Neural progenitor cell (in vitro differentiated cells): ENCODE results near the gene FAM20A. TPM values are rescaled to one million over a fixed set of nuclear protein-coding genes. Genes with fewer than 3 reads are reported as not detected.

Experiments used
- DNase-seq: peaks from one replicate; pipeline ENCODE4 v3.0.0-alpha.2; 2016; ENCODE audit warnings: low spot score
- H2AFZ ChIP-seq: fragments of 200-600 bp; sonication (generic); replicated peaks from 2 replicates; pipeline ENCODE4 v1.6.1; 2016; ENCODE audit warnings: antibody characterized with exemption
- H3F3A ChIP-seq: fragments of 200-600 bp; sonication (generic); 2 replicates; pipeline ENCODE4 v1.6.1; 2016; ENCODE audit warnings: antibody characterized with exemption, low read depth
- H3K27ac ChIP-seq: fragments of 200-600 bp; sonication (generic); 2 replicates; pipeline ENCODE4 v1.5.1; 2016; ENCODE audit warnings: mild to moderate bottlenecking
- H3K27me3 ChIP-seq: fragments of 200-600 bp; sonication (generic); 2 replicates; pipeline ENCODE4 v1.6.1; 2016; ENCODE audit warnings: mild to moderate bottlenecking, moderate library complexity
- H3K36me3 ChIP-seq: fragments of 200-600 bp; sonication (generic); 2 replicates; pipeline ENCODE4 v1.5.1; 2016
- H3K4me1 ChIP-seq: fragments of 200-600 bp; sonication (generic); 2 replicates; pipeline ENCODE4 v1.6.1; 2016; ENCODE audit warnings: mixed run types
- H3K4me2 ChIP-seq: fragments of 200-600 bp; sonication (generic); 2 replicates; pipeline ENCODE4 v1.6.1; 2016
- H3K4me3 ChIP-seq: fragments of 200-600 bp; sonication (generic); 2 replicates; pipeline ENCODE4 v1.5.1; 2016
- H3K79me2 ChIP-seq: fragments of 200-600 bp; sonication (generic); 2 replicates; pipeline ENCODE4 v1.6.1; 2016; ENCODE audit warnings: low read depth
- H3K9ac ChIP-seq: fragments of 200-600 bp; sonication (generic); 2 replicates; pipeline ENCODE4 v1.6.1; 2016
- H3K9me3 ChIP-seq: fragments of 200-600 bp; sonication (generic); 2 replicates; pipeline ENCODE4 v1.5.1; 2016; ENCODE audit warnings: low read depth
- H4K20me1 ChIP-seq: fragments of 200-600 bp; sonication (generic); 2 replicates; pipeline ENCODE4 v1.6.1; 2016; ENCODE audit warnings: low read depth
- H3K27ac Mint-ChIP-seq: 3 replicates; pipeline ENCODE4 v1.8.0; 2021; ENCODE audit warnings: mixed read lengths
- H3K27me3 Mint-ChIP-seq: 2 replicates; pipeline ENCODE4 v1.8.0; 2022; ENCODE audit warnings: low read depth, mild to moderate bottlenecking, inconsistent platforms, moderate library complexity, mixed read lengths; ENCODE audit not compliant: insufficient read depth
- H3K36me3 Mint-ChIP-seq: 3 replicates; pipeline ENCODE4 v1.8.0; 2021; ENCODE audit warnings: mixed read lengths
- H3K4me1 Mint-ChIP-seq: 3 replicates; pipeline ENCODE4 v1.8.0; 2021; ENCODE audit warnings: mixed read lengths
- H3K4me3 Mint-ChIP-seq: 3 replicates; pipeline ENCODE4 v1.8.0; 2021; ENCODE audit warnings: mild to moderate bottlenecking, moderate library complexity, mixed read lengths
- H3K9me3 Mint-ChIP-seq: 3 replicates; pipeline ENCODE4 v1.8.0; 2020; ENCODE audit warnings: mixed read lengths
- CTCF ChIP-seq: fragments of 200-600 bp; sonication (generic); IDR thresholded peaks from 2 replicates; pipeline ENCODE4 v1.5.1; 2017; ENCODE audit warnings: antibody characterized with exemption, mild to moderate bottlenecking
- EZH2 ChIP-seq: fragments of 200-600 bp; sonication (generic); IDR thresholded peaks from 2 replicates; pipeline ENCODE4 v1.6.1; 2017; ENCODE audit warnings: antibody characterized with exemption, mild to moderate bottlenecking, moderate library complexity
- EZH2phosphoT487 ChIP-seq: fragments of 200-600 bp; sonication (generic); IDR thresholded peaks from 2 replicates; pipeline ENCODE4 v1.6.1; 2017; ENCODE audit warnings: antibody characterized with exemption
- total RNA-seq: library from RNA; depleted of rRNA; stranded (reverse); fragments of >200 nt; gene quantifications from 2 replicates; pipeline ENCODE4 v1.2.3, GENCODE V29; 2015; ENCODE audit warnings: low replicate concordance

The FAM20A gene
- total RNA-seq, 1 donor from 2014 or later = 0.41 TPM

- TF ChIP-seq EZH2phosphoT487 (no peak), CTCF (no peak), EZH2 (no peak)
- no peaks in the 10 kb centered on the region for H3K9me3 Mint-ChIP-seq
- no peak overlapping the region for H3K27ac Mint-ChIP-seq
- no peak overlapping the region for H3K4me3 ChIP-seq
- DNase-seq = no peak
- no peaks in the 10 kb centered on the region for H3K9me3 ChIP-seq
- H3K9ac ChIP-seq = no peak overlapping the region
- H2AFZ ChIP-seq = no peak overlapping the region
- peaks cover 42% of the 10 kb centered on the region for H3K27me3 Mint-ChIP-seq
- peaks cover 2% of the 10 kb centered on the region for H3K4me1 ChIP-seq
- H3K27ac ChIP-seq = no peak overlapping the region
- H4K20me1 ChIP-seq = no peaks in the 10 kb centered on the region
- H3K4me1 Mint-ChIP-seq = peaks cover 5% of the 10 kb centered on the region
- H3F3A ChIP-seq = no peaks in the 10 kb centered on the region
- H3K36me3 Mint-ChIP-seq = no peaks in the 10 kb centered on the region
- H3K4me3 Mint-ChIP-seq = no peak overlapping the region
- H3K27me3 ChIP-seq = peaks cover 56% of the 10 kb centered on the region
- H3K4me2 ChIP-seq = no peak overlapping the region
- H3K79me2 ChIP-seq = no peaks in the 10 kb centered on the region
- H3K36me3 ChIP-seq = no peaks in the 10 kb centered on the region
Observed at GRCh38 chr17:68598545-68598961, 2.6 kb downstream of the FAM20A start.

- Histone ChIP-seq H4K20me1 (no peaks in the 10 kb centered on the region), H3K4me2 (no peak overlapping the region), H3K79me2 (no peaks in the 10 kb centered on the region), H2AFZ (no peak overlapping the region), H3K36me3 (no peaks in the 10 kb centered on the region), H3K9me3 (no peaks in the 10 kb centered on the region), H3K27me3 (peaks cover 51% of the 10 kb centered on the region), H3F3A (no peaks in the 10 kb centered on the region), H3K27ac (no peak overlapping the region), H3K9ac (no peak overlapping the region), H3K4me1 (peaks cover 2% of the 10 kb centered on the region), H3K4me3 (no peak overlapping the region)
- Mint-ChIP-seq H3K4me3 (no peak overlapping the region), H3K4me1 (peaks cover 5% of the 10 kb centered on the region), H3K27me3 (peaks cover 39% of the 10 kb centered on the region), H3K36me3 (no peaks in the 10 kb centered on the region), H3K27ac (no peak overlapping the region), H3K9me3 (no peaks in the 10 kb centered on the region)
- DNase-seq = no peak
- TF ChIP-seq EZH2phosphoT487 (no peak), EZH2 (no peak), CTCF (no peak)
Observed at GRCh38 chr17:68598074-68598473, 3.1 kb downstream of the FAM20A start.

GRCh38 chr17:68596411-68596945 lies 4.7 kb downstream of the FAM20A start:
- Histone ChIP-seq H3K4me3 (no peak overlapping the region), H3K4me1 (peaks cover 2% of the 10 kb centered on the region), H3F3A (no peaks in the 10 kb centered on the region), H3K4me2 (no peak overlapping the region), H3K27ac (no peak overlapping the region), H4K20me1 (no peaks in the 10 kb centered on the region), H3K79me2 (no peaks in the 10 kb centered on the region), H3K9ac (no peak overlapping the region), H3K36me3 (no peaks in the 10 kb centered on the region), H2AFZ (no peak overlapping the region), H3K27me3 (peaks cover 35% of the 10 kb centered on the region), H3K9me3 (no peaks in the 10 kb centered on the region)
- H3K4me3 Mint-ChIP-seq = no peak overlapping the region
- no peaks in the 10 kb centered on the region for H3K9me3 Mint-ChIP-seq
- H3K36me3 Mint-ChIP-seq = no peaks in the 10 kb centered on the region
- no peak overlapping the region for H3K27ac Mint-ChIP-seq
- TF ChIP-seq EZH2 (no peak), EZH2phosphoT487 (no peak), CTCF (no peak)
- H3K4me1 Mint-ChIP-seq = peaks cover 5% of the 10 kb centered on the region
- no peak for DNase-seq
- H3K27me3 Mint-ChIP-seq = peaks cover 25% of the 10 kb centered on the region
